CD14-positive monocyte (primary cell): ENCODE measurements around the gene CCDC89. TPM values are rescaled to one million over a fixed set of nuclear protein-coding genes. Genes with fewer than 3 reads are reported as not detected.

ENCODE experiments used
- DNase-seq, 3 donors: peaks; one replicate each; pipeline ENCODE4 v3.0.0-alpha.2; 2011 to 2022
- H2AFZ ChIP-seq: 2 replicates; pipeline ENCODE4 v1.6.0; 2012; ENCODE audit warnings: mild to moderate bottlenecking, low read depth, low read length, inconsistent platforms; ENCODE audit not compliant: insufficient read depth, poor library complexity, severe bottlenecking
- H3K27ac ChIP-seq, 2 donors: 1 replicate in 1 of 2; 2 replicates in 1 of 2; pipeline ENCODE4 v1.5.1; 2012 to 2013; ENCODE audit warnings: low read length in 2 of 2, control low read depth in 1 of 2, inconsistent platforms in 1 of 2, low read depth in 1 of 2, mild to moderate bottlenecking in 1 of 2
- H3K27me3 ChIP-seq, 2 donors: one replicate each; pipeline versions ENCODE4 v1.6.0 to v1.6.1; 2011 to 2013; ENCODE audit warnings: low read length in 2 of 2; ENCODE audit not compliant: control insufficient read depth in 2 of 2, insufficient read depth in 2 of 2
- H3K36me3 ChIP-seq, 2 donors: replicated peaks in 1 of 2; 1 replicate in 1 of 2; 2 replicates in 1 of 2; pipeline versions ENCODE4 v1.5.1 to v1.6.1; 2012 to 2013; ENCODE audit warnings: low read length in 2 of 2, control low read depth in 1 of 2, inconsistent platforms in 1 of 2, mild to moderate bottlenecking in 1 of 2; ENCODE audit not compliant: insufficient read depth in 2 of 2, control insufficient read depth in 1 of 2
- H3K4me1 ChIP-seq, 2 donors: 1 replicate in 1 of 2; 2 replicates in 1 of 2; pipeline versions ENCODE4 v1.5.1 to v1.6.1; 2012 to 2013; ENCODE audit warnings: low read length in 2 of 2, control low read depth in 1 of 2, inconsistent platforms in 1 of 2, mild to moderate bottlenecking in 1 of 2, moderate library complexity in 1 of 2; ENCODE audit not compliant: insufficient read depth in 2 of 2, control insufficient read depth in 1 of 2
- H3K4me2 ChIP-seq: replicated peaks from 2 replicates; pipeline ENCODE3; 2012; ENCODE audit warnings: low read length, moderate library complexity, mild to moderate bottlenecking; ENCODE audit not compliant: poor library complexity, severe bottlenecking; ENCODE audit errors: extremely low read depth
- H3K4me3 ChIP-seq, 3 experiments: fragments of 200-600 bp in 1 of 3; sonication (generic) in 1 of 3; replicated peaks in 1 of 3; 1 replicate in 2 of 3; 2 replicates in 1 of 3; pipeline ENCODE4 v1.5.1; 2011 to 2013; ENCODE audit warnings: low read length in 3 of 3, mild to moderate bottlenecking in 3 of 3, control low read depth in 2 of 3, low read depth in 2 of 3, inconsistent platforms in 1 of 3, moderate library complexity in 1 of 3
- H3K79me2 ChIP-seq: 2 replicates; pipeline ENCODE4 v1.6.0; 2012; ENCODE audit warnings: mild to moderate bottlenecking, control low read depth, inconsistent platforms, low read length, moderate library complexity; ENCODE audit not compliant: insufficient read depth
- H3K9ac ChIP-seq: 2 replicates; pipeline ENCODE4 v1.6.0; 2017; ENCODE audit warnings: low read length, mild to moderate bottlenecking; ENCODE audit not compliant: insufficient read depth, poor library complexity, severe bottlenecking
- H3K9me3 ChIP-seq, 2 donors: replicated peaks in 1 of 2; 1 replicate in 1 of 2; 2 replicates in 1 of 2; pipeline versions ENCODE4 v1.5.1 to v1.6.1; 2012 to 2013; ENCODE audit warnings: low read length in 2 of 2, control low read depth in 1 of 2; ENCODE audit not compliant: control insufficient read depth in 1 of 2, insufficient read depth in 1 of 2
- H4K20me1 ChIP-seq: 2 replicates; pipeline ENCODE4 v1.6.0; 2012; ENCODE audit warnings: mild to moderate bottlenecking, low read length, control low read depth, moderate library complexity; ENCODE audit not compliant: insufficient read depth
- H3K27ac Mint-ChIP-seq, 7 donors: one replicate each; pipeline ENCODE4 v1.8.0; 2020; ENCODE audit warnings: mild to moderate bottlenecking in 7 of 7, mixed read lengths in 7 of 7, moderate library complexity in 6 of 7, inconsistent platforms in 2 of 7
- H3K27me3 Mint-ChIP-seq, 3 donors: one replicate each; pipeline ENCODE4 v1.8.0; 2021 to 2022; ENCODE audit warnings: low read depth in 3 of 3, mild to moderate bottlenecking in 3 of 3, mixed read lengths in 3 of 3, moderate library complexity in 3 of 3, inconsistent platforms in 1 of 3
- H3K36me3 Mint-ChIP-seq, 2 donors: one replicate each; pipeline ENCODE4 v1.8.0; 2020; ENCODE audit warnings: mixed read lengths in 2 of 2, inconsistent platforms in 1 of 2, mild to moderate bottlenecking in 1 of 2
- H3K4me1 Mint-ChIP-seq: one replicate; pipeline ENCODE4 v1.8.0; 2020; ENCODE audit warnings: mild to moderate bottlenecking, mixed read lengths
- H3K4me3 Mint-ChIP-seq, 2 donors: one replicate each; pipeline ENCODE4 v1.8.0; 2020; ENCODE audit warnings: mild to moderate bottlenecking in 2 of 2, mixed read lengths in 2 of 2, moderate library complexity in 1 of 2
- H3K9me3 Mint-ChIP-seq, 7 donors: one replicate each; pipeline ENCODE4 v1.8.0; 2020 to 2022; ENCODE audit warnings: mixed read lengths in 7 of 7, mild to moderate bottlenecking in 6 of 7, moderate library complexity in 6 of 7, inconsistent platforms in 2 of 7
- WGBS: methylation state at CpG from one replicate; pipeline ENCODE4 v1.1.5; 2013; ENCODE audit warnings: missing lambda C conversion rate; ENCODE audit not compliant: insufficient coverage; 5-methylcytosine and 5-hydroxymethylcytosine counted together
- intact Hi-C, 2 donors: fragments of 100-400 bp; cut with micrococcal nuclease; formaldehyde crosslinking; loops; one replicate each; pipeline versions ENCODE4 v1.15.0 to v1.15.1; 2023
- polyA plus RNA-seq, 3 donors: library from polyadenylated mRNA; depleted of rRNA in 1 of 3; unstranded in 2 of 3; stranded (reverse) in 1 of 3; fragments of 300-500 nt in 2 of 3; fragments of >200 nt in 1 of 3; fragmentation: Illumina TruSeq in 2 of 3; gene quantifications; 1 replicate in 2 of 3; 2 replicates in 1 of 3; pipeline ENCODE4 v1.2.3, GENCODE V29; 2012 to 2021
- TF ChIP-seq, protein P1 (sequence below): fragments of 200-600 bp; IDR thresholded peaks from one replicate; pipeline ENCODE4 v1.8.0; 2022; ENCODE audit warnings: antibody characterized with exemption, mild to moderate bottlenecking

Gene CCDC89
- polyA plus RNA-seq, 3 donors, result not detected

DNA sequence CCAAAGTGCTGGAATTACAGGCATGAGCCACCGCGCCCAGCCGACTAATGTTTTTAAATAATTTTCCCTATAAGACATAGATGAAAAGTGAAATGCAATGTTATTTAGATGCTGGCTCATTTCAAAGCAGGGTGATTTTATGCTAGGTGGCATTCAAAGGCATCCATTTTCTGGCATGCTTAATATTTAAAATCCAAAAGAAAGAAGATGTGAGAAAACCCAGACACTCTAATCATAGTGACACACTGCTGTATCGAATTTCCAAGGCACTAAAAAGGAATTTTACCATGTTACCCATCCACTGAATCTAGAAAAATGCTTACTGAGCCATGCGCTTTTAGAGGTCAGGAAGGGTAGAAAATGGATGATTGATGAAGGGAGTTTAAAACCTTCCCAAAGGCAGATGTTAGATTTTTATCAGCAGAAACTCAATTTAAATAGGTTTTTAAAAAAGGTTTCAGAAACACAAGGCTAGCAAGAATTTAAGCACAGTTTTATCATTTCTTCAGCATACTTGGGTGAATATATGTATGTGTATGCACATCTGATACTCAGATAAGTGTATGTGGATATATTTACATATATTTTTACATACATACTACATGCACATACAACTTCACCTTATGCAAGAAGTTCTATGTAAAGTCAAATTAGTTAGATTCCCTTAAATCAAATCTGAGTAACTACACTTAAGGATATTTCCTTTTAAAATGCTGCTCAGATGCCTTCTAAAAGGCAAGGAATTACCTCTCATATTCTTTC is 24.1 kb upstream of the CCDC89 start:
- Mint-ChIP-seq H3K36me3 (no peaks in the 10 kb centered on the region), H3K27ac (no peak overlapping the region)

DNA sequence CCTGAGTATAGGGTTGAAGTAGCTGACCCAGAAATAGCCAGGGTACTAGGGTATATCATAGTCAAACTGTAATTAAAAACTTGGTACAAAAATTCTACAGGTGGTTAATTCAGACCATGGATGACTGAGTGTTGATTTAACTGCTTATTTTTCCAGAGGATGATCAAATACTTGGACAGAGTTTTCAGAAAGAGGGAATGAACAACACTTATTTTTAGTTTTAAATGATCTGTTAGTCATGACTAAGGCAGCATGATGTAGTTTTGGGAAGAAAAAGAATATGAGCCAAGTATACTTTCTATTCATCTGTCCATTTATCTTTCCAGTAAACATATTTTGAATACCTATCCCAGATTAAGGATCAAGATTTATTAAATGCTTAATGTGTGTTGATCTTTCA is 19.8 kb upstream of the CCDC89 start:
- Mint-ChIP-seq H3K9me3 (peaks cover 0 to 2% (median 0%) of the 10 kb centered on the region in 7 donors), H3K27ac (no peak overlapping the region), H3K4me3 (no peak overlapping the region), H3K27me3 (peaks cover 0 to 2% (median 2%) of the 10 kb centered on the region in 3 donors), H3K36me3 (no peaks in the 10 kb centered on the region), H3K4me1 (no peaks in the 10 kb centered on the region)
- Histone ChIP-seq H3K27me3 (no peaks in the 10 kb centered on the region), H3K4me2 (no peak overlapping the region), H3K4me1 (no peaks in the 10 kb centered on the region), H4K20me1 (no peaks in the 10 kb centered on the region), H3K9ac (no peak overlapping the region), H3K36me3 (no peaks in the 10 kb centered on the region), H2AFZ (no peak overlapping the region), H3K27ac (no peak overlapping the region), H3K4me3 (no peak overlapping the region), H3K9me3 (no peaks in the 10 kb centered on the region), H3K79me2 (no peaks in the 10 kb centered on the region)
- TF ChIP-seq, protein P1, sequence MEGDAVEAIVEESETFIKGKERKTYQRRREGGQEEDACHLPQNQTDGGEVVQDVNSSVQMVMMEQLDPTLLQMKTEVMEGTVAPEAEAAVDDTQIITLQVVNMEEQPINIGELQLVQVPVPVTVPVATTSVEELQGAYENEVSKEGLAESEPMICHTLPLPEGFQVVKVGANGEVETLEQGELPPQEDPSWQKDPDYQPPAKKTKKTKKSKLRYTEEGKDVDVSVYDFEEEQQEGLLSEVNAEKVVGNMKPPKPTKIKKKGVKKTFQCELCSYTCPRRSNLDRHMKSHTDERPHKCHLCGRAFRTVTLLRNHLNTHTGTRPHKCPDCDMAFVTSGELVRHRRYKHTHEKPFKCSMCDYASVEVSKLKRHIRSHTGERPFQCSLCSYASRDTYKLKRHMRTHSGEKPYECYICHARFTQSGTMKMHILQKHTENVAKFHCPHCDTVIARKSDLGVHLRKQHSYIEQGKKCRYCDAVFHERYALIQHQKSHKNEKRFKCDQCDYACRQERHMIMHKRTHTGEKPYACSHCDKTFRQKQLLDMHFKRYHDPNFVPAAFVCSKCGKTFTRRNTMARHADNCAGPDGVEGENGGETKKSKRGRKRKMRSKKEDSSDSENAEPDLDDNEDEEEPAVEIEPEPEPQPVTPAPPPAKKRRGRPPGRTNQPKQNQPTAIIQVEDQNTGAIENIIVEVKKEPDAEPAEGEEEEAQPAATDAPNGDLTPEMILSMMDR, result no peak
- intact Hi-C loops, result no loop called here
- no peak for DNase-seq

More for the DNA sequence above, 24.1 kb upstream of the CCDC89 start:
- Histone ChIP-seq H3K27me3 (no peaks in the 10 kb centered on the region), H3K27ac (no peak overlapping the region), H3K4me1 (no peaks in the 10 kb centered on the region), H3K79me2 (no peaks in the 10 kb centered on the region), H3K4me2 (no peak overlapping the region), H3K9me3 (no peaks in the 10 kb centered on the region), H3K4me3 (no peak overlapping the region), H4K20me1 (no peaks in the 10 kb centered on the region), H3K9ac (no peak overlapping the region), H3K36me3 (no peaks in the 10 kb centered on the region), H2AFZ (no peak overlapping the region)
- no peaks in the 10 kb centered on the region for H3K9me3 Mint-ChIP-seq
- DNase-seq, result no peak
- H3K4me3 Mint-ChIP-seq, result no peak overlapping the region
- H3K4me1 Mint-ChIP-seq, result no peaks in the 10 kb centered on the region
- peaks cover 0 to 2% (median 2%) of the 10 kb centered on the region in 3 donors for H3K27me3 Mint-ChIP-seq
- no CpG with 5 or more reads among the region's 5 CpGs for WGBS
- TF ChIP-seq, protein P1, result no peak
- intact Hi-C loops, result no loop called here
